TTC549 (cell line): ENCODE data around the gene NPIPB2.

Source experiments
- FAIRE-seq: peaks from 2 replicates; lab custom pipeline; 2012; peaks lifted over from hg19 to GRCh38; lab: Jason Lieb, UNC

Gene NPIPB2

GRCh38 chr16:11896486-11897176 lies 45.2 kb downstream of the NPIPB2 start:
- no peak for FAIRE-seq

DNA sequence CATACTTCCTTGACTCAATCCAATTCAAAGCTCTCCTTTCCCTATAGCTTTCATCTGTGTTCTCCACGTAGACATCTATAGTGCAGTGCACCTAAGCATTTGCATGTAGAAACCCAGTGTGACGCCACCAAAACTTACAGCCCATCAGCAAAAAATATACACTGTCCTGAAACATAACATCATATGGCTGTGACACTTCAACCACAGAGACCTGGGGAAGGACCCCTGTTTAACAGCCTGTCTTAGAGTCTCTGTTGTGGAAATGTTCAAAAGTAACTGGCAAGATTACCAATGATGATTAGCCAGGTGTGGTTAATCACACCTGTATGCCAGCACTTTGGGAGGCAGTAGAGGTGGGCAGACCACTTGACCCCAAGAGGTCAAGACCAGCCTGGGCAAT lies 48.3 kb downstream of the NPIPB2 start:
- no peak for FAIRE-seq

DNA sequence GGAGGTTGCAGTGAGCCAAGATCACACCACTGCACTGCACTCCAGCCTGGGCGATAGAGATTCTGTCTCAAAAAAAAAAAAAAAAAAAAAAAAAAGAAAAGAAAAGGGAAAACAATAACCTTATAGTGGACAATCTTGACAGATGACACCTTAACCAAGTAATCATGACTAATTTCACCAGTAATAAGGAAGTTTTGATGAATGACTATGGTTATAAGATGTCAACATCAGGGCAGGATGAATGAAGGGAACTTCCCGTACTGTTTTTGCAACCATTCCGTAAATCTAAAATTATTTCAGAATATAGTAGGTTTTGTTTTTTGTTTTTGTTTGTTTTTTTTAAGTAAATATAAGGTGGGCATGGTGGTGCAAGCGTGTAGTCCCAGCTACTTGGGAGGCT lies 49.1 kb downstream of the NPIPB2 start:
- FAIRE-seq: no peak

- no peak for FAIRE-seq
These were observed 51.4 kb downstream of the NPIPB2 start for GRCh38 chr16:11890231-11890965.

DNA sequence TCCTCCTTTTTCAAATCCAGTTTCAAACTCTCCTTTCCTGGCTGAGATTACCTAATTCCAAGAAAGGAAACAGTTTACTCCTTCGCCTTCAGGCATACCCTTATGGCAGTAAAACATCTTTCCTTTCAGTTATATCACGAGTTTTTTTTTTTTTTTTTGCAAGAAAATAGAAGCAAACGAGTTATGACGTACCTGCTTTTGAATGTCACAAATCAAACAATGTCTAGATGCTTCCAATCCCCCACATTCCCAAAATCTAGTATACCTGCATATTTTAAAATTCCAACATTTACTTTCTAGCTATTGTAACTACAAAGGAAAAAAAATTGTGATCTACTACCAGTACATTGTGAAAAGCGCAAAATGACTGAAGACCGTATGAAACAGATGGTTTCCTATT lies 55.0 kb downstream of the NPIPB2 start:
- no peak for FAIRE-seq

DNA sequence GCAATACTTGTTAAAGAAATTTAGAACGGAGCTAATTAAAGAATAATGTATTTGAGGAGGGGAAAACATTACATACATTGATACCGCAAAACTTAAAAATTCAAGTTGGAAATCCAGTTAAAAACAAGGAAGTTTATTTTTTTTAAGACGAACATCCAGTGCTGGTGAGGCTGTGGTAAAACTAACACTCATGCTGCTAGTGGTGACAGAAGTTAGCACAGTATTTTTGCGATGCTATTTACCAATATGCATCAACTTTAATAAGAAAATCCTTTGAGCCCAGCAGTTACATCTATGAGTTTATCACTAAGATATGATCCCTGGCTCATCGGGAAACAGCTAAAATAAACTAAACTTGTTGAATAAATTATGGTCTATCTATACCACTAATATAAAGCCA lies 57.8 kb downstream of the NPIPB2 start:
- FAIRE-seq: no peak

DNA sequence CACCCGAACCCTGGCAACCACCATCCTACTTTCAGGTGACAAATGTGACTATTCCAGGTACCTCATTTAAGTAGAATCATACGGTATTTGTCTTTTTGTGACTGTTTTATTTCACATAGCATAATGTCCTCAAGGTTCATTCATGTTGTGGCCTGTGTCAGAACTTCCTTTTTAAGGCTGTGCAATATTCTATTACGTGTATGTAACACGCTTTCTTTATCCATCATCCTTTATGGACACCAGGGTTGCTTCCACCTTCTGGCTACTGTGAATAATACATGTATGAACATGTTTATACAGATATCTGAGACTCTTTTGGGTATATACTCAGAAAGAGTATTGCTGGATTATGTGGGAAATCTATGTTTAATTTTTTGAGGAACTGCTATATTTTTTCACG lies 61.8 kb downstream of the NPIPB2 start:
- FAIRE-seq: no peak

DNA sequence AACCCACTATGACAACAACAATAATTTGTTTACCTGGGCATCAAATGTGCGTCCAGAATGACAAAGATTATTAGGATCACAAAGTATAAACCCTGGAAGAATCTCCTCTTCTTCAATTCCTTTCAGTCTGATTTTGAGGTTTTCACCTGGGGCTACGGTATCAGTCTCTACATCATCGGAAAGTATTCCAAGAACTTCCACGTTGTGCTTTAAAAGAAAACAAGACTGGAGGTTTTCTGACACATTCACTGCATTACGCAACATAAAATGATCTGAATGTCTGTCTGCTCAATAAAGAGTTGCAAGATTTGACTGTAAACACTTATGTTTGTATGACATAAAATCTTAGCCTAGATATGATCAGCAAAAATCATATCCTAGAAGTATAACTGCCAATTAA lies 64.5 kb downstream of the NPIPB2 start:
- no peak for FAIRE-seq
